Activated CD4-positive, alpha-beta memory T cell treated with anti-CD3 and anti-CD28 coated beads, Interleukin-2, amount 10 ng/mL, durations not matched to agents 7 days and 5 days (primary cell): ENCODE measurements around the gene INPP5F. TPM values are rescaled to one million over a fixed set of nuclear protein-coding genes. Genes with fewer than 3 reads are reported as not detected.

ENCODE experiments used
- CTCF ChIA-PET: fragments of 350-600 bp; sonication (Branson Sonifier 250); formaldehyde crosslinking; loops from one replicate; lab custom pipeline; 2021; ENCODE audit warnings: antibody characterized with exemption, inconsistent platforms; lab: Charles Lee
- POLR2A ChIA-PET: fragments of 350-600 bp; sonication (Branson Sonifier 250); formaldehyde crosslinking; loops from one replicate; lab custom pipeline; 2021; ENCODE audit warnings: antibody characterized with exemption; lab: Charles Lee
- DNase-seq: peaks from one replicate; pipeline ENCODE4 v3.0.0-alpha.2; 2020
- H3K27ac Mint-ChIP-seq: one replicate; pipeline ENCODE4 v1.8.0; 2021; ENCODE audit warnings: mild to moderate bottlenecking, mixed read lengths
- H3K27me3 Mint-ChIP-seq: one replicate; pipeline ENCODE4 v1.8.0; 2021; ENCODE audit warnings: mixed read lengths
- H3K36me3 Mint-ChIP-seq: one replicate; pipeline ENCODE4 v1.8.0; 2021; ENCODE audit warnings: low read depth, mixed read lengths
- H3K4me1 Mint-ChIP-seq: one replicate; pipeline ENCODE4 v1.8.0; 2021; ENCODE audit warnings: mixed read lengths
- H3K4me3 Mint-ChIP-seq: one replicate; pipeline ENCODE4 v1.8.0; 2021; ENCODE audit warnings: mild to moderate bottlenecking, mixed read lengths
- H3K9me3 Mint-ChIP-seq: one replicate; pipeline ENCODE4 v1.8.0; 2021; ENCODE audit warnings: mixed read lengths
- total RNA-seq, 2 experiments: library from RNA; stranded (reverse); gene quantifications; one replicate each; pipeline ENCODE4 v1.2.3, GENCODE V29; 2021

INPP5F gene
- total RNA-seq, 2 experiments from 2014 or later, result 11.8 to 15.0 TPM

DNA sequence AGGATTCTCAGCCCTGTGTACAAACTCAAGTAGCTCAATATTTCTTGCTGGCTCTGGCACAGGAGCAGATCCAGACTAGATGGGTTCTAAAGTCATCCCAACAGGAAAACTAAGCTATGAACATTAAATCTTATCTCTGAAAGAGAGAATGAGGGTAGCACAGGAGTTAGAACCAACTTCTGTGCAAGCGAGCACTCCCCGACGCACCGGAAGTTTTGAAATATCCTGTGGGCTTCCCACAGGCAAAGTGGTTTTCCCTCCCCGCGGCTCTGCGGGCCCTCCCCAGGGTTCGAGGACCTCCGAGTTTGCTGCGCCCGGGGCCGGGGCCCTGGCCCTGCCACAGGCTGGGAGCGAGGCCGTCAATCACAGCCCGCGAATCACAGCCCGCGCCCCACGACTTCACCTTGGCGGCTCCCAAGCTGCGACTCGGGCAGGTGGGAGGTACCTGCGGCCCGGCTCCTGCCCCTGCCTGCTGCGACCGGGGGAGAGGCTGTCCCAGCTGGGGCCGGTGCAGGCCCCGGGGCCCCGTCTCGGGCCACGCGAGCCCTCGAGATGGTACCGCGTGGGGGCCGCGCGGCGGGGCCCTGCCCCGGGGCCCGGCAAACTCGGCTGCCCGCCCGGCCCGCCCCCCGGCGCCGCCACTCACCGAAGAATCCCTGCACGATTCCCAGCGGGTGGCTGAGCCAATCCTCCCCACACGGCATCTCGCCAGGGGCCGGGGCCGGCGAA is 146.2 kb downstream of the INPP5F start:
- POLR2A ChIA-PET, result interaction anchor here (0.7 to 5.1 kb wide), 24 partner anchors 10 to 1826 kb away, joined by 3 to 94 read pairs (median 4); partner anchors contain the start of genes BAG3, EIF3A, INPP5F and SEC23IP
- peaks cover 43% of the 10 kb centered on the region for H3K4me1 Mint-ChIP-seq
- peak overlapping the region; percentile 94 for H3K4me3 Mint-ChIP-seq
- no peaks in the 10 kb centered on the region for H3K27me3 Mint-ChIP-seq
- H3K27ac Mint-ChIP-seq, result peak overlapping the region; percentile 87
- CTCF ChIA-PET, result interaction anchor here (0.6 to 5.9 kb wide), 12 partner anchors 11 to 219 kb away, joined by 3 to 51 read pairs (median 4); partner anchors contain the start of genes INPP5F and SEC23IP
- DNase-seq, result peak; percentile 56
- peaks cover 18% of the 10 kb centered on the region for H3K36me3 Mint-ChIP-seq
- no peaks in the 10 kb centered on the region for H3K9me3 Mint-ChIP-seq

DNA sequence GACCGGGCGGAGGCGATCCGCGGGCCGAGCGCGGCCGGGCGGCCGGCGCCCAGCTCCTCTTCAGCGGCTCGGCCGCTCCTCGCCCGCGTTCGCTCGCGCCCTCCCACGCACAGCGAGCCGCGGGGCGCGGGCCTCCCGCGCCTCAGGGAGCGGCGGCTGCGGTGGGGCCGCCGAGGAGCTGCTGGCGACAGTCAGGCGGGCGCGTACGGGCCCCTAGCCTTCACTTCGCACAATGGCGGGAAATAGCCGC is 146.7 kb downstream of the INPP5F start, which contains the start of gene MCMBP:
MCMBP (minus strand) TSS at position 234 of the 250 bp plus-strand sequence. CDS start 259 bp downstream, outside the sequence.
- Mint-ChIP-seq H3K4me3 (peak within 1 kb of the TSS; percentile 94), H3K9me3 (no peaks in the 10 kb centered on the region), H3K27ac (peak within 1 kb of the TSS; percentile 87), H3K27me3 (no peaks in the 10 kb centered on the region), H3K4me1 (peaks cover 40% of the 10 kb centered on the region), H3K36me3 (peaks cover 18% of the 10 kb centered on the region)
- DNase-seq, result no peak
- POLR2A ChIA-PET, result interaction anchor here (0.7 to 5.1 kb wide), 22 partner anchors 9 to 1827 kb away, joined by 3 to 94 read pairs (median 4); partner anchors contain the start of genes BAG3, EIF3A, INPP5F and SEC23IP
- CTCF ChIA-PET, result interaction anchor here (0.6 to 5.9 kb wide), 12 partner anchors 11 to 665 kb away, joined by 3 to 51 read pairs (median 4); partner anchors contain the start of genes GRK5 and SEC23IP

DNA sequence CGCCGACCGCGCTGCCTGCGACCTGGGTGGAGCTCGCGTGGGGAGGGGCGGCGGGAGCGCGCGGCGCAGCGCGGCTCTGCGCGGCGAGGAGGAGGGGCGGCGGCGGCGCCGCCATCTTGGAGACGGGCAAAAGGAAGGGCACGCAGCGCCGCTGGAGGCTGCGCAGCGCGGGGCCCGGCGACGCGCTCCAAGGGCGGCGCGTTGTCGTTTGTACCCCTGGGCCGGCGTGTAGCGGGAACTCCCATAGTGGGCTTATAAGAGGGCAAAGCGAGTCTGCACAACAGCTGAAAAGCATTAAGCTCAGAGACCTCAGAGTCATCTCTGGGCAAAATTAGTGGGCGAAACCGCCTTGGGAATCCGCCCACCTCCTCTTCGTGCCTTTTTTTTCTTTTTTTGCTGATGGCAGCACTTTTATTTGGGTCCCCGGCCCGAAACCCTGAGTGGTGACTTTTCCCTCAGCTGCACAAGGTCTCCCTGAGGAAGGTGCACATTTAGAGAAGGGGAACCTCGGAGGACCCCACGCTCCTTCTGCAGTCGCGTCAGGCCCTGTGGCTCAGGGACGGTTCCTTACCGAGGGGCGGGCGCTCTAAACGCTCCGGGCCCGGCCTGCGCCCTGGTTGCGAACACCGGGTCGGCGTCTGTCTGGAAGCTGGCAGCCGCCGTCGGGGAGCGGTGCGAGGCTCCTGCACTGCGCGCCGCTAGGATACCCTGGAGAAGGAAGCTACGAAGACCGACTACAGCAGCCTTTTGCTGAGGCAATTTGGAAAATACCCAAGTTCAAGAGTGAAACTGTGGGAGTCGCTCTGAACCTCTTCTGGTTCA is 147.2 kb downstream of the INPP5F start:
- DNase-seq, result peak; percentile 91
- no peaks in the 10 kb centered on the region for H3K27me3 Mint-ChIP-seq
- H3K36me3 Mint-ChIP-seq, result peaks cover 18% of the 10 kb centered on the region
- H3K4me1 Mint-ChIP-seq, result peaks cover 35% of the 10 kb centered on the region
- H3K27ac Mint-ChIP-seq, result peak overlapping the region; percentile 82
- no peaks in the 10 kb centered on the region for H3K9me3 Mint-ChIP-seq
- ChIA-PET POLR2A (interaction anchor here (0.7 to 5.1 kb wide), 21 partner anchors 9 to 795 kb away, joined by 3 to 94 read pairs (median 5); partner anchors contain the start of genes BAG3, EIF3A, INPP5F and SEC23IP), CTCF (interaction anchor here (0.6 to 5.9 kb wide), 10 partner anchors 11 to 666 kb away, joined by 3 to 51 read pairs (median 5); partner anchors contain the start of genes GRK5 and SEC23IP)
- peak overlapping the region; percentile 78 for H3K4me3 Mint-ChIP-seq

DNA sequence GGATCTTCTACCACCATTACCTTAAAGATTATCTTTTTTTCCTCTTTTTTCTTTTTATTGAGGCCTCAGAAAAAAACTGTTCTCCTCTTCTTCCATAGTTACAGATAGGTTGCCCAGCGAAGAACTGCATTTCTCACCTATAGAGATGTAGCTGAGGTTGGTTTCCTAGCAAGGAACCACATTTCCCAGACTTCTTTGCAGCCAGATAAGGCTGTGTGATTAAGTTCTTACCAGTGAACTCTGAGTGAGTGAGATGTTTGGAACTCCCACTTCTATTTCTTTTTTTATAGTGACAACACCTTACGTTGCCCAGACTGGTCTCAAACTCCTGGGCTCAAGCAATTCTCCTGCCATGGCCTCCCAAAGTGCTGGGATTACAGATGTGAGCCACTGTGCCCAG is 152.7 kb downstream of the INPP5F start:
- CTCF ChIA-PET, result no interaction called here
- no peak overlapping the region for H3K4me3 Mint-ChIP-seq
- no peaks in the 10 kb centered on the region for H3K27me3 Mint-ChIP-seq
- POLR2A ChIA-PET, result no interaction called here
- no peaks in the 10 kb centered on the region for H3K9me3 Mint-ChIP-seq
- no peak overlapping the region for H3K27ac Mint-ChIP-seq
- no peaks in the 10 kb centered on the region for H3K36me3 Mint-ChIP-seq
- DNase-seq, result no peak
- H3K4me1 Mint-ChIP-seq, result peaks cover 11% of the 10 kb centered on the region

Other genes with a start within 250 kb of the INPP5F start
- gene RGS10, start 183.3 kb upstream of the INPP5F start, total RNA-seq, result 100 to 1,000 TPM; 137 to 140 TPM
- 100 to 1,000 TPM; 168 to 170 TPM for gene TIAL1, start 129.1 kb upstream of the INPP5F start, total RNA-seq
- gene BAG3, start 74.7 kb upstream of the INPP5F start, total RNA-seq, result 10 to 100 TPM; 26.3 to 27.2 TPM
- gene MCMBP, start 146.8 kb downstream of the INPP5F start, total RNA-seq, result 10 to 100 TPM; 86.2 to 87.6 TPM
- 10 to 100 TPM; 58.3 to 69.3 TPM for gene SEC23IP, start 166.7 kb downstream of the INPP5F start, total RNA-seq